Measurements from ENCODE around the gene AP1G1.

DNA sequence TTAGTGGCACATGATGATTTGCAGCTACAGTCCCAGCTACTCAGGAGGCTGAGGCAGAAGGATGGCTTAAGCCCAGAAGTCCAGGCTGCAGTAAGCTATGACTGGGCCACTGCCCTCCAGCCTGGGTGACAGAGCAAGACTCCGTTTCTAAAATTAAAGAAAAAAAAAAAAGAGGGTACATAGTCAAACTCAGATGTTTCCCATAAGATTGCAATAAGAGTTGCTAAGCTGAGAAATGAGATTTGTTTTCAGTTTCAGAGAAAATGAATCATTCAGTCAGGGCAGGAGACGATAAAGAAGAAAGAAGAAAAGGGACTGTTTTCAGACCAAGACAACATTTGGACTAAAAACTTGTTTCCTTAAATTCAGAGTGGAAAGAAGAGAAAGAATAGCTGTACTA, 54.0 kb downstream of the AP1G1 start:
- TF ChIP-seq, protein P1, sequence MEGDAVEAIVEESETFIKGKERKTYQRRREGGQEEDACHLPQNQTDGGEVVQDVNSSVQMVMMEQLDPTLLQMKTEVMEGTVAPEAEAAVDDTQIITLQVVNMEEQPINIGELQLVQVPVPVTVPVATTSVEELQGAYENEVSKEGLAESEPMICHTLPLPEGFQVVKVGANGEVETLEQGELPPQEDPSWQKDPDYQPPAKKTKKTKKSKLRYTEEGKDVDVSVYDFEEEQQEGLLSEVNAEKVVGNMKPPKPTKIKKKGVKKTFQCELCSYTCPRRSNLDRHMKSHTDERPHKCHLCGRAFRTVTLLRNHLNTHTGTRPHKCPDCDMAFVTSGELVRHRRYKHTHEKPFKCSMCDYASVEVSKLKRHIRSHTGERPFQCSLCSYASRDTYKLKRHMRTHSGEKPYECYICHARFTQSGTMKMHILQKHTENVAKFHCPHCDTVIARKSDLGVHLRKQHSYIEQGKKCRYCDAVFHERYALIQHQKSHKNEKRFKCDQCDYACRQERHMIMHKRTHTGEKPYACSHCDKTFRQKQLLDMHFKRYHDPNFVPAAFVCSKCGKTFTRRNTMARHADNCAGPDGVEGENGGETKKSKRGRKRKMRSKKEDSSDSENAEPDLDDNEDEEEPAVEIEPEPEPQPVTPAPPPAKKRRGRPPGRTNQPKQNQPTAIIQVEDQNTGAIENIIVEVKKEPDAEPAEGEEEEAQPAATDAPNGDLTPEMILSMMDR (IDR thresholded peaks at IDR 0.05) = no peak
- TF ChIP-seq POLR2AphosphoS5 (IDR thresholded peaks at IDR 0.05) (no peak), POLR2A (IDR thresholded peaks at IDR 0.05) (no peak)

All from breast epithelium (tissue), 3 donors.